Amniotic epithelial cell (primary cell): Measurements from ENCODE around the gene STRN3.
A peak's percentile ranks its signal among the peaks of the same experiment; 100 is the strongest.
"Not testable (repeated sequence)": the region's sequence is repeated elsewhere in the genome, so short reads cannot be mapped to it uniquely, and the experiment has no call there.

Experiments
- DNase-seq: peaks from one replicate; pipeline ENCODE4 v3.0.0-alpha.2; 2010; ENCODE audit warnings: low read depth

STRN3 gene

DNA sequence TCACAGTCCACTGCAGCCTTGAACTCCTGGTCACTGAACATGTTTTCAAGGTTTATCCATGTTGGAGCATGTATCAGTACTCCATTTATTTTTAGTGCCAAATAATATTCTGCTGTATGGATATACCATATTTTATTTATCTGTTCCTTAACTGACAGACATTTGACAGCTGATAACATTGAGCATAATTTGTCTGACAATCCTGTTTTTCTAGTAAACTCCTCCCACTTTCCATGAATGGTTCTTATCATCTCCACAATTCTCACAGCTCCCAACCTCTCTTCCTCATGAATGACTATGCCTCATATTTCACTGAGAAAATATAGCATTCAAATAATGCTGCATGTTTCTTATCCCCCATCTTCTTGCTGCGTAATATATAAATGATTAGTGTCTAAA, 118.5 kb downstream of the STRN3 start:
- DNase-seq: no peak

DNA sequence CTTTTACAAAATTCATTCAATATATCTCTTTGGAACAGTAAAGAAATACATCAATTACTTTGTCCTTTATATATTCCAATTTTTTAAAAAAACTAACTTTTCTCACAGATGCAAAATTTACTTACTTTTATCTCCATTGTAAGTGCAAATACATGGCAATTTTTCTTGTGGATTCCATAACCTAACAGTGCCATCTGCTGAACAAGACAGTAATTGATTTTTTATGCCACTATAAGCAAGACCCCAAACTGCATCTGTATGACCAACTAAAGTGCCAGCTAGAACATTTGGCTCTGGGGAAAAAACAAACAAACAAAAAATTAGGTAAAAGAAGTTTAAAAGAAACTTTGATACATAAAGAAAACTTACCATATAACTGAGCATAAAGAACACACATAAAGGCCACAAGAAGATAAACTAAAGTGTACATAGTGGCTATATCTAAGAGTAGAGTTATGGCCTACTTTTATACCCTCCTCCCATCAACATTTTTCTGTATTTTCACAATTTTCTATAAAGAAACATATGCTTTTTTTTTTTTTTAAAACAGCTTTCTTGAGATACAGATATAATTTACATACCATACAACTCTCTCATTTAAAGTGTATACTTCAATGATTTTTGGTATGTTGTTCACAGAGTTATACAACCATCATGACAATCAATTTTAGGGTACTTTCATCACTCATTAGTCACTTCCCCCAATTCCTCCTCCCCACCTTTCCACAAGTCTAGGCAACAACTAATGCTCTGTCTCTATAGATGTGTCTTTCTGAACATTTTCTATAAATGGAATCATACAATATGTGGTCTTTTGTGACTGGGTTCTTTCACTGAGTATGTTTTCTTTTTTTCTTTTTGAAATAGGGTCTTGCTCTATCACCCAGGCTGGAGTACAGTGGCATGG, 119.2 kb downstream of the STRN3 start:
- DNase-seq: peak; percentile 27

DNA sequence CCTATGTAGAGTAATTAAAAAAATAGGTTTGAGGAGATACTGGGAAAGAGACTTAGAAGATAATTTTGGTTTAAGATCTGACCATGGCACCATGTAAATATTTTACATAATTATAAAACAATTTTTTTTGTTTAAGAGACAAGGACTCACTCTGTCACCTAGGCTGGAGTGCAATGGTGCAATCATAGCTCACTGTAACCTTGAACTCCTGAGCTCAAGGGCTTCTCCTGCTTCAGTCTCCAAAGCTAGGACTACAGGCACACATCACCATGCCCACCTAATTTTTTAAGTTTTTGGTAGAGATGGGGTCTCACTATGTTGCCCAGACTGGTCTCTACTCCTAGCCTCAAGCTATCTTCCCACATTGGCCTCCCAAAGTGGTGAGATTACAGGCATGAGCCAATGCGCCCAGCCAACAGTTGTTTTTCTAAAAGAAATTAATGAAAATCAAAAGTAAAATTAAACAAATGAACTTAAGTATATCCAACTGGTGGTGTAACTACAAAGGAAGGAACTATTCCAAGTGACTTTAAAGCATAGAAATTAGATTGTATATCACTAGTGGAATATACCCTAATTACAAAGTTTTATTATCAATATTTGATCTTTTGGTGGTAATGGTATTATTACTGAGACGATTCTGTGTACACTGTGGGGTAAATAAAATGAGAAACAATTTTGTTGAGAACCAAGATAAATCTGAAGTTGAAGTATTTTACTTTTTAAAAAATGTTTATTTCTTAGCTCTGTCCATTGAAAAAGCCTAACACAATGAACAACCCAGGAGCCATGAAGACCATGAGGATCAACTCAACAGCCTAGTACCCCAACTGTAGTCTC, 122.7 kb downstream of the STRN3 start:
- no peak for DNase-seq

- DNase-seq: not testable (repeated sequence)
These were observed 129.1 kb downstream of the STRN3 start for GRCh38 chr14:30897121-30897520.

DNA sequence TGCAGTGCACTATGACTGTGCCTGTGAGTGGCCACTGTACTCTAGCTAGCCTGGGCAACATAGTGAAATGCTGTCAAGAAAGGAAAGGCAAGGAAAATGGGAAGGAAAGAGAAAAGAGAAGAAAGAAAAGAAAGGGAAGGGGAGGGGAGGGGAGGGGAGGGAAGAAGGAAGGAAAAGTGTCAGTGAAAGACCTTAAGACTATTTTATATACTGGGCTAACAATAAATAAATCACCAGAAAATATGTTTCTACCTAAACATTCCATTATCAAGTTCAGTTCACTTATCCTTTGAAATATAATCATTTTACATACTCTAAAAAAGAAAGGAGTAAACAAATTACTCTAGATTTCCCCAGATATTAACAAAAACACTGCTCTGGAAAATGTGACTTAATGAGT, 129.7 kb downstream of the STRN3 start:
- DNase-seq: no peak

DNA sequence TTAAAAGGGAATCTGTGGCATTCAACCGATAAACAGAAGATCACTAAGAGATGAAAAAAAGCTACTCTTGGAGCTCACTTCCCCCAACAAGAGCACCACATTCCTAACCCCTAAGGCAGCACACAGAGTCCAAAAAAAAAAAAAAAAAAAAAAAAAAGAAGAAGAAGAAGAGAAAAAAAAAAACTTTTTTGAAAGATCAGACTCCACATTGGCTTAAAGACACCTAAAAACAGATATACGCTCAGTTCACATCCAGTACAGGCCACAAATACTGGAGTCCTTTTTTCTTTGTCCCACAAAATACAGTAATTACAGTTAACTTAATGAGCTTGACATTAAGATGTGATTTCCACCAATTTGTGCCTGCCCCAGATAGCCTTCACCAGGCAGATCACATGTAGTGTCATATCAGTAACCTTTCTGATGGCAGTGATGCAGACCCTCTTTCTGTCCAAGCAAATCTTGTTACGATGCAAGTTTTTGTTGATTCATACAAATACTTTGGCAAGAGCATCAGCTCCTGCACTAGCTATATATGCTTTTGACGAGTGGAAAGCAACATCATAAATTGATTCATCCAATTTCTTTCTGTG, 131.2 kb downstream of the STRN3 start:
- no peak for DNase-seq

DNA sequence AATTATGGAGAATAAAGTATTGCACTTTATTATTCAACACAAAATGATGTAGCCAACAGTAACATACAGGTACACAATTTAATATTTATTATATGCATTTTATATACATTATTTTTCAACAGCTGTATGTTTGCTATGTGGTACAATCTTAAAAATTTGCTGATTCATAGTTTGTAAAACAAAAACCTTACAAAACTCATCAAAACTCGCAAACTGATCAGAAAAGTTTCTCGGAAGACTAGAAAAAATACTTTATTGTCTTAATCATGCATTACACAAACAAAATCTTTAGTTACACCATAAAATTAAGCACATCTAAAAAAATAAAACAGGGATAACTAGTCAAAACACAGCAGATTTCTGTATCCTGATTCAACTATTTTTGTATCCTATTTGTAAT, 132.4 kb downstream of the STRN3 start:
- DNase-seq: no peak

GRCh38 chr14:30889244-30889594, 137.0 kb downstream of the STRN3 start:
- DNase-seq: no peak

DNA sequence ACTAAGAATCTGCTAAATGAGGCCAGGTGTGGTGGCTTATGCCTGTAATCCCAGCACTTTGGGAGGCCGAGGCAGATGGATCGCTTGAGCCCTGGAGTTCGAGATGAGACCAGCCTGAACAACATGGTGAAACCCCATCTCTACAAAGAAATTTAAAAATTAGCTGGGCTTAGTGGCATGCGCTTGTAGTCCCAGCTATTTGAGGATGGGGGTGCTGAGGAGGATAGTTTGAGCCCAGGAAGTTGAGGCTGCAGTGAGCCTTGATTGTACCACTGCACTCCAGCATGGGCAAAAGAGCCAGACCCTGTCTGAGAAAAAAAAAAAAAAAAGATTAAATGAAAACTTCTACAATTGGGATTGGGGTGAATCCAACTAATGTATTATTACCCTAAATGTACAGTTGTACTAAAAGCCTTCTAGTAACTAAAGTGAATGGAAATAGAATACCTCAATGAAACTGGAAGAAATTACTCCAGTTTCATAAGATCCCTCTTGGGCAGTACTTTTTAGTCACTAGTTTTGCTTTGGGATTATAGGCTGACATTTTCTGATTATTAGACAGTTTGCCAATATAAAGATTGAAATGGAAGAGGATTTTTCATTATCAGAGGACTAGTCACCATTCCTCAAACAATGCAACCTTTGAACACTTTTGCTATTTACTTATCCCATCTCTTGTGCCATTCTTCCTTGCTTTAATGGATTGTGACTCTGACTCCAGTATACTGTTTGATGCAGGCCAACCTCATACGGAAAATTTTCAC, 137.5 kb downstream of the STRN3 start:
- DNase-seq: no peak

GRCh38 chr14:30885840-30886740, 140.1 kb downstream of the STRN3 start:
- no peak for DNase-seq

DNA sequence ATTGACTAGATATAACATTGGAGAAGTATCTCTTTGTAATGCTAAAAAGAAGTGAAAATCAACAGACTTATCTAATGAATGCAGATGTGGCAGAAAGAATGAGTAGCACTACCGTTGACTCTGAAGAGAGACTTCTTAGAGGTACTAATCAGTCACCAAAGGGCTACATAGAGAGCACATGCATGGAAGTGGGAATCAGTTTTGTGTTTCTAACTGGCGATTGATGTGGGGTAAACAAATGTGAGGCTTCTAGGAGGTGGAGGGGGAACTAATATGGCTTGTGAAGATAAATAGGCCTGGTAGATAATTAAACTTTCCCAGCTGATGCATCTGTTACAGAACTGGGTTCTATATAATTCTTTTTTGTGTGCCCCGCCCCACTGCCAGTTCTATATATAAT, 141.3 kb downstream of the STRN3 start:
- no peak for DNase-seq

DNA sequence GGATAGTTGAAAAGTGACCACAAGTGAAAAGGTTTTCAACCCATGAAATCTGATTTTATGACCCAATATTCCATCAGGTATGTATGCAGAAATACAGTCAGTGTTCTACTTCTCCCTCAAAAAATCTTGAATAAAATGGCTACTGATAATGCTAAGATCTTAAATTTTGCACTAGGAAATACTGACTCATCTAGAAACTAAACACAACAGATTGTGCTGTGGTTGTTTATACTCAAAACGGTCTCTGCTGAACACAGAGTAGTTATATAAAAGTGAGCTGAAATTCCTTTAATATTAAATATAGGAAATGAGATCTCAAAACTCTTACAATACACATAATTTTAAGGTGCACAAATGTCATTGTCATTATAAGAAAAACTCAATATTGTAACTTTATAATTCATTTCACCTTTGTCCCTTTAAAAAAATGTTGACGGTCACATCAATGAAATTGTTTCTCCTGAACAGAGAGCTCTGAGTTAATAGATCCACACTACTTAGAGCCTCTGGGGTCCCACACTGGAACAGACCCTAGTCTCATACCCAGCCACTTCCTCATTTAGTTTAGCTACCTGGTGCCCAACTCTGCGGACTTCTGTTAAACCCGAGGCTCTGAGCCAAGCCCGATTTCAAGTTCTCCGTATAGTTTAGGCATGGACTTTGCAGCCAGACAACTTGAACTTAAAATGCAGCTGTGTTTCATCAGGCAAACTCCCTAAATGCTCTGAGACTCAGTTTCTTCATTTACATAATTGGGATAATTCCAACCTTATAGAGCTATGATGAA, 142.5 kb downstream of the STRN3 start:
- DNase-seq: no peak

DNA sequence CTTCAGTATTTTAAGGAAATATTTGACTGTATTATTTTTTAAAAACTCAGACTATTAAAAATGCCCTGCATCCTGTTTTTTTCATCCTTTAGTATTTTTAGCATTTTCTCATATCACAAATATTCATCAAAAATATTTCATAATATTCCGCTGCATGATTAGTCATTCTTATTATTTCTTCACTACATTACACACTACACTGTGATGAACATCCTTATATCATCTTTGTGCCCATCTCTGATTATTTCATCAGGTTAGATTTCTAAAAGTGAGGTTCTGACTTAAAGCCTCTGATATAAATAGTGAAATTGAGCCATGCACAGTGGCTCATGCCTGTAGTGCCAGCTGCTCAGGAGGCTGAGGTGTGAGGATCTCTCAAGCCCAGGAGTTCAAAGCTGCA, 143.7 kb downstream of the STRN3 start:
- peak; percentile 70 for DNase-seq

DNA sequence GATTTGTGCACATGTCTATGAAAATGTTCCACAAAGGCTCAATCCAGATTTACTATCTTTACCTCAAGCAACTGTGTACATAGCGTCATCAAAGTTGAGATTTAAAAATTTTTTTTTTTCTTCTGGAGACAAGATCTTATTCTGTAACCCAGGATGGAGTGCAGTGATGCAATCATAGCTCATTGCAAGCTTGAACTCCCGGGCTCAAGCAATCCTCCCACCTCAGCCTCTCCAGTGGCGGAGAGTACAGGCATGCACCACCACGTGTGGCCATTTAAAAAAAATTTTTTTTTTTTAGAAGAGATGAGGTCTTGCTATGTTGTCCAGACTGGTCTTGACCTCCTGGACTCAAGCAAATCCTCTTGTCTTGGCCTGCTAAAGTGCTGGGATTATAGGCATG, 149.5 kb downstream of the STRN3 start:
- peak; percentile 39 for DNase-seq

DNA sequence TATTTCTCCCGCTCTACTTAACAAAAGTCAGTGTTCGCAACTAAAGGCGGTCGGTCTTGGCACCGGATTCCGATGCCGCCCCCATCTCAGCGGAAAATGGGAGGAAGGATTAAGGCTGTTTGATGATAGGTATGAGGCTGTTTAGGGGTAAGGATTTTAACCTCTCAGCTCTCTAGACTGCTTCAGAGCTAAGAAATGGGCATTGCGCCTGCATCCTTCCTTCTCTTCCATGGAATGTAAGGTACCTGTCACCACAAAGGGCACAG, 150.5 kb downstream of the STRN3 start:
- DNase-seq: no peak

GRCh38 chr14:30874999-30875787, 151.0 kb downstream of the STRN3 start:
- DNase-seq: no peak

DNA sequence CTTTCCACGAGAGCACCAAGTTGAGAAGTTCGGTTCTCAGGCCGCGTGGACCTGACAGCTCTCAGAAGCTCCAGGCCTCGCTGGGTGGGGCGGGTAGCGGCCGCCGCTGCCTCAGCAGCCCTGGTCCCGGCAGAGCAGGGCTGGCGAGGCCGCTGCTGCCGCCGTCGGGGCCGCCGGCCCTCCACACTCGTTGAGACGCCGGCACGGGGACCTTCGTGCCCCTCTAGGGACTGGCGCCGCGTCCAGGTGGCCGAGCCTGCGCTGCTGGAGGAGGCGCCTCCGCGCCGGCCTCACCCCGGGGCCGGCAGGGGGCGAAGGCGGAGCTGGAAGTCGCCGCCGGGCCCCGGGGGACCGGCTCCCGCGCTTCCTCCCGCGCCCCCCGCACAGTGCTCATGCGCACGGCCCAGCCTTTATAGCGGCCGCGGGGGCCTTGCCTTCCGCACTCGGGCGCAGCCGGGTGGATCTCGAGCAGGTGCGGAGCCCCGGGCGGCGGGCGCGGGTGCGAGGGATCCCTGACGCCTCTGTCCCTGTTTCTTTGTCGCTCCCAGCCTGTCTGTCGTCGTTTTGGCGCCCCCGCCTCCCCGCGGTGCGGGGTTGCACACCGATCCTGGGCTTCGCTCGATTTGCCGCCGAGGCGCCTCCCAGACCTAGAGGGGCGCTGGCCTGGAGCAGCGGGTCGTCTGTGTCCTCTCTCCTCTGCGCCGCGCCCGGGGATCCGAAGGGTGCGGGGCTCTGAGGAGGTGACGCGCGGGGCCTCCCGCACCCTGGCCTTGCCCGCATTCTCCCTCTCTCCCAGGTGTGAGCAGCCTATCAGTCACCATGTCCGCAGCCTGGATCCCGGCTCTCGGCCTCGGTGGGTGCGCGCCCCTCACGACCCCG, 151.8 kb downstream of the STRN3 start, which contains the start of gene COCH:
COCH (plus strand) TSS at position 440 of the 879 bp plus-strand sequence; CDS start at position 820, 380 bp downstream.
- no peak for DNase-seq

DNA sequence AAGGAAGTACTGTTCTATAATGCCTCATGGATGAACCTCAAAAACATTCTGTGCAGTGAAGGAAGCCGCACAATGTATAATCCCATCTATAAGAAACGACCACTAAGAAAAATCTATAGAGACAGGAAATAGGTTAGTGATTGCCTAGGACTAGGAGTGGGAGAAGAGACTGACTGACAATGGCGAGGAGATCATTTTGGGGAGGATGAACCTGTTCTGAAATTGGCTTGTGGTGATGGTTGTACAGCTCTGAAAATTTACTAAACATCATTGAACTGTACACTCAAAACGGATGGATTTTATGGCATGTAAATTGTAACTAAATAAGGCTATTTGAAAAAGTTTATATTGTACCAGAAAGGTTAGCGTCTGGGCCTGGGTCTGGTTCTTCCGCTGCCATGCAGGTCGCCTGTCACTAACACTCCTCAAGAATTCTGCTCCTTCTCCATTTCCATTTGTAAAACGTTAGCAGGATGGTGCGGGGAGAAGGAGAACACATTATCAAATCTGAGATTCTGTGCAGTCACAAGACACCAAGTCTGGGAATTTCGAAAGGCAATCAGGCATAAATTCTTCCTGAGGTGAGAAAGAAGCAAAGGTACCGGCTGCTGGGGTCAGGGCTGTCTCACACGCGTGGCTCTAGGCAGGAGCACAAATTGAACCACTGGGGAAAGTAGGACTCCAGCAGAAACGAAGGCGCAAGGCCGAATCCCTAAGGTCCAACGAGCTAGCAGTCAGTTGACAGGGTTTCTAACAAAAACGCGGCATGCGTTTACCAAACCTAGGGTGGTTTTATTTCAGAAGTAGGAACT, 152.7 kb downstream of the STRN3 start:
- DNase-seq: no peak
